Measurements from ENCODE around the gene BACH1. TPM values are rescaled to one million over a fixed set of nuclear protein-coding genes. Genes with fewer than 3 reads are reported as not detected.

Gene BACH1
- total and polyA plus RNA-seq, 2 donors (not counting 1 experiment from before 2014, with no cell fraction given), result 10.1 to 221 TPM

DNA sequence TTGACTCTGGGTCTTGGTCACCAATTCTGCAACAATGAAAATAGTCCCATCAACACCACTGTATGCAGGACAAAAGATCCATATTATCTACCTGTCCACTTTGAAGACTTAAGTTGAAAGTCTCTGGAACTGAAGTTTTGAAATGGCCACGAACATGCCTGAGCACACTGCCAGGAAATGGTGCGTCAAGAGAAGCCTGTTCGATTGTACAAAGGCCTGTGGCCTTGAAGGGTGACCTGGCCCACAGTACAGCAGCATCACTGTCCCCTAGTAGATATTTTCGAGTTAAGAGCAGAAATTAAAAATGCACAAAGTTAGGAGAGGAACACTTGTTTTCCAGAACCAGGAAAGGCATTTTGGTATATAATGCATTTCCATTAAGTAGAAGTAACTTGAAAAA is 78.5 kb downstream of the BACH1 start:
- Mint-ChIP-seq H3K27ac (no peak overlapping the region), H3K4me1 (peaks cover 9% of the 10 kb centered on the region), H3K27me3 (no peaks in the 10 kb centered on the region), H3K9me3 (ENCODE audit: insufficient read depth) (no peaks in the 10 kb centered on the region), H3K4me3 (no peak overlapping the region)
- no peak for ATAC-seq (ENCODE audit: low read depth)
- Histone ChIP-seq H3K9me3 (ENCODE audit: control extremely low read depth in 1 of 3, control insufficient read depth in 2 of 3, insufficient read depth in 1 of 3, low read length in 2 of 3) (peaks cover 0 to 3% (median 0%) of the 10 kb centered on the region in 3 donors), H3K9ac (ENCODE audit: low read length) (no peak overlapping the region), H3K27ac (ENCODE audit: low read length in 2 of 2) (no peak overlapping the region), H3K4me1 (ENCODE audit: control insufficient read depth in 2 of 2, insufficient read depth in 2 of 2, low read length in 2 of 2) (peaks cover 0 to 8% of the 10 kb centered on the region in 2 donors), H4K20me1 (ENCODE audit: control insufficient read depth, insufficient read depth, low read length, poor library complexity, severe bottlenecking) (no peaks in the 10 kb centered on the region), H2AFZ (ENCODE audit: insufficient read depth, low read depth, low read length, poor library complexity, severe bottlenecking) (no peak overlapping the region), H3K27me3 (replicated peaks in 1 of 4; ENCODE audit: control extremely low read depth in 1 of 4, control insufficient read depth in 3 of 4, insufficient read depth in 4 of 4, low read length in 3 of 4) (no peaks in the 10 kb centered on the region), H3K79me2 (ENCODE audit: control insufficient read depth, insufficient read depth, low read length) (no peaks in the 10 kb centered on the region), H3K4me3 (ENCODE audit: control extremely low read depth in 1 of 5, extremely low read depth in 1 of 5, insufficient read depth in 1 of 5, low read depth in 2 of 5, low read length in 4 of 5) (no peak overlapping the region), H3K4me2 (replicated peaks; ENCODE audit: low read depth, low read length, poor library complexity, severe bottlenecking) (no peak overlapping the region), H3K36me3 (replicated peaks in 1 of 2; ENCODE audit: control extremely low read depth in 1 of 2, control insufficient read depth in 1 of 2, extremely low read depth in 1 of 2, insufficient read depth in 2 of 2, low read length in 1 of 2) (peaks cover 0 to 4% of the 10 kb centered on the region in 2 experiments)
- intact Hi-C loops (cut with micrococcal nuclease), result loop anchor here (10.0 kb wide), 2 partner anchors 112 to 468 kb away; no protein-coding TSS in a partner anchor
- ChIA-PET CTCF (interaction anchor here (0.6 to 11.8 kb wide), 18 partner anchors 13 to 385 kb away, joined by 3 to 310 read pairs (median 4); partner anchors contain the start of gene LTN1), POLR2A (no interaction called here)
- WGBS (ENCODE audit: insufficient coverage), result 91% methylated on average over 3 of the region's 4 CpGs
- TF ChIP-seq, protein P1, sequence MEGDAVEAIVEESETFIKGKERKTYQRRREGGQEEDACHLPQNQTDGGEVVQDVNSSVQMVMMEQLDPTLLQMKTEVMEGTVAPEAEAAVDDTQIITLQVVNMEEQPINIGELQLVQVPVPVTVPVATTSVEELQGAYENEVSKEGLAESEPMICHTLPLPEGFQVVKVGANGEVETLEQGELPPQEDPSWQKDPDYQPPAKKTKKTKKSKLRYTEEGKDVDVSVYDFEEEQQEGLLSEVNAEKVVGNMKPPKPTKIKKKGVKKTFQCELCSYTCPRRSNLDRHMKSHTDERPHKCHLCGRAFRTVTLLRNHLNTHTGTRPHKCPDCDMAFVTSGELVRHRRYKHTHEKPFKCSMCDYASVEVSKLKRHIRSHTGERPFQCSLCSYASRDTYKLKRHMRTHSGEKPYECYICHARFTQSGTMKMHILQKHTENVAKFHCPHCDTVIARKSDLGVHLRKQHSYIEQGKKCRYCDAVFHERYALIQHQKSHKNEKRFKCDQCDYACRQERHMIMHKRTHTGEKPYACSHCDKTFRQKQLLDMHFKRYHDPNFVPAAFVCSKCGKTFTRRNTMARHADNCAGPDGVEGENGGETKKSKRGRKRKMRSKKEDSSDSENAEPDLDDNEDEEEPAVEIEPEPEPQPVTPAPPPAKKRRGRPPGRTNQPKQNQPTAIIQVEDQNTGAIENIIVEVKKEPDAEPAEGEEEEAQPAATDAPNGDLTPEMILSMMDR (IDR thresholded peaks at IDR 0.05), result no peak
- no peak for TF ChIP-seq EZH2 (IDR thresholded peaks at IDR 0.05; ENCODE audit: borderline replicate concordance, insufficient read depth, low read depth, low read length, poor library complexity, severe bottlenecking)
- DNase-seq, result no peak

DNA sequence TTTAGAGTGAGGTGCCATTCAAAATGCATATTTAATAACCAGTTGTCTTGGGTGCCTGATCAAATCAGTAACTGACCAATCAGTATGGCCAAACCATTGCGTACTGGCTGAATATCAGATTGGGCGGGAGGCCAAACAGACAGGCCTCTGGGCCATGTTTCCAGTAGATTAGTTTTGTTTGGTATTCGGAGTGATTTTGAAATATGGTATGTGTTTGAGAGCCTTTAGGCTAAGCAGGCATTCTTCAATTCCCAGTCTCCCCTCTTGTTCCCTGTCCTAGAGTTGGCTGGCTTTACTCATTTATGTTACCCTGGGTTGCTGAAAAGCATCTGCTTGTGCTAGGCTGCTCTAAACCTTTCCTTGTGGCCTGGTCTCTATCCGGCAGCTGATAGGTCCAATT is 80.1 kb downstream of the BACH1 start:
- intact Hi-C loops (cut with micrococcal nuclease), result loop anchor here (10.0 kb wide), 2 partner anchors 114 to 466 kb away; no protein-coding TSS in a partner anchor
- Mint-ChIP-seq H3K4me1 (peaks cover 7% of the 10 kb centered on the region), H3K27ac (no peak overlapping the region), H3K9me3 (ENCODE audit: insufficient read depth) (no peaks in the 10 kb centered on the region), H3K4me3 (no peak overlapping the region), H3K27me3 (no peaks in the 10 kb centered on the region)
- no peak overlapping the region for H3K9ac ChIP-seq (ENCODE audit: low read length)
- TF ChIP-seq EZH2 (IDR thresholded peaks at IDR 0.05; ENCODE audit: borderline replicate concordance, insufficient read depth, low read depth, low read length, poor library complexity, severe bottlenecking), result no peak
- TF ChIP-seq, protein P1 (IDR thresholded peaks at IDR 0.05), result no peak
- peaks cover 0 to 2% of the 10 kb centered on the region in 2 experiments for H3K36me3 ChIP-seq (replicated peaks in 1 of 2; ENCODE audit: control extremely low read depth in 1 of 2, control insufficient read depth in 1 of 2, extremely low read depth in 1 of 2, insufficient read depth in 2 of 2, low read length in 1 of 2)
- no peak overlapping the region for H2AFZ ChIP-seq (ENCODE audit: insufficient read depth, low read depth, low read length, poor library complexity, severe bottlenecking)
- H3K27me3 ChIP-seq (replicated peaks in 1 of 4; ENCODE audit: control extremely low read depth in 1 of 4, control insufficient read depth in 3 of 4, insufficient read depth in 4 of 4, low read length in 3 of 4), result no peaks in the 10 kb centered on the region
- no peak overlapping the region for H3K27ac ChIP-seq (ENCODE audit: low read length in 2 of 2)
- DNase-seq (no peak), ATAC-seq (ENCODE audit: low read depth) (no peak)
- CTCF ChIA-PET, result interaction anchor here (0.8 to 11.8 kb wide), 3 partner anchors 14 to 286 kb away, joined by 3 to 310 read pairs (median 3); no protein-coding TSS in a partner anchor
- no peak overlapping the region for H3K4me3 ChIP-seq (ENCODE audit: control extremely low read depth in 1 of 5, extremely low read depth in 1 of 5, insufficient read depth in 1 of 5, low read depth in 2 of 5, low read length in 4 of 5)
- no peak overlapping the region for H3K4me2 ChIP-seq (replicated peaks; ENCODE audit: low read depth, low read length, poor library complexity, severe bottlenecking)
- no peaks in the 10 kb centered on the region for H4K20me1 ChIP-seq (ENCODE audit: control insufficient read depth, insufficient read depth, low read length, poor library complexity, severe bottlenecking)
- no peaks in the 10 kb centered on the region for H3K79me2 ChIP-seq (ENCODE audit: control insufficient read depth, insufficient read depth, low read length)
- peaks cover 0 to 8% of the 10 kb centered on the region in 2 donors for H3K4me1 ChIP-seq (ENCODE audit: control insufficient read depth in 2 of 2, insufficient read depth in 2 of 2, low read length in 2 of 2)
- peaks cover 0 to 3% (median 0%) of the 10 kb centered on the region in 3 donors for H3K9me3 ChIP-seq (ENCODE audit: control extremely low read depth in 1 of 3, control insufficient read depth in 2 of 3, insufficient read depth in 1 of 3, low read length in 2 of 3)
- 98% methylated on average over 4 of the region's 4 CpGs for WGBS (ENCODE audit: insufficient coverage)
- POLR2A ChIA-PET, result no interaction called here

Measured in B cell (primary cell).